Endothelial cell of umbilical vein (primary cell): ENCODE measurements around the gene MLNR. TPM values are rescaled to one million over a fixed set of nuclear protein-coding genes. Genes with fewer than 3 reads are reported as not detected.

ENCODE experiments used
- BruUV-seq: library from RNA; stranded (reverse); fragments of 400-500 nt; replicated peaks from 2 replicates; lab custom pipeline; 2021; lab: Mats Ljungman, UMichigan
- CTCF ChIA-PET: fragments of 300-600, 350-600 bp; sonication (Branson Sonifier 250); formaldehyde crosslinking; loops from one replicate; lab custom pipeline; 2021; ENCODE audit warnings: antibody characterized with exemption, inconsistent platforms; lab: Charles Lee
- POLR2A ChIA-PET: fragments of 300-600, 350-600 bp; sonication (Branson Sonifier 250); formaldehyde crosslinking; loops from one replicate; lab custom pipeline; 2021; ENCODE audit warnings: antibody characterized with exemption, inconsistent platforms; lab: Charles Lee
- DNase-seq: peaks from one replicate; pipeline ENCODE4 v3.0.0-alpha.2; 2011; ENCODE audit warnings: low read depth, low spot score
- FAIRE-seq: peaks from 2 replicates; lab custom pipeline; 2011; peaks lifted over from hg19 to GRCh38; lab: Jason Lieb, UNC
- H2AFZ ChIP-seq: 2 replicates; pipeline ENCODE4 v1.6.0; 2012; ENCODE audit warnings: low read depth, low read length, control low read depth, inconsistent platforms
- H3K27ac ChIP-seq: 2 replicates; pipeline ENCODE4 v1.5.1; 2011; ENCODE audit warnings: low read depth, mild to moderate bottlenecking, control low read depth, low read length, moderate library complexity; ENCODE audit not compliant: insufficient read depth
- H3K27me3 ChIP-seq, 2 experiments: 2 replicates each; pipeline versions ENCODE4 v1.6.0 to v1.6.1; 2011; ENCODE audit warnings: low read length in 2 of 2, mixed read lengths in 1 of 2; ENCODE audit not compliant: control insufficient read depth in 2 of 2, insufficient read depth in 2 of 2
- H3K36me3 ChIP-seq, 2 experiments: 2 replicates in 1 of 2; 3 replicates in 1 of 2; pipeline ENCODE4 v1.5.1; 2011; ENCODE audit warnings: low read length in 2 of 2, mild to moderate bottlenecking in 1 of 2, moderate library complexity in 1 of 2; ENCODE audit not compliant: control insufficient read depth in 2 of 2, insufficient read depth in 2 of 2; ENCODE audit errors: extremely low read depth in 1 of 2
- H3K4me1 ChIP-seq: 3 replicates; pipeline ENCODE4 v1.5.1; 2011; ENCODE audit warnings: mild to moderate bottlenecking, low read length; ENCODE audit not compliant: control insufficient read depth, insufficient read depth; ENCODE audit errors: extremely low read depth
- H3K4me2 ChIP-seq: 2 replicates; pipeline ENCODE4 v1.6.1; 2011; ENCODE audit warnings: low read length, control low read depth, mixed read lengths; ENCODE audit not compliant: insufficient read depth
- H3K4me3 ChIP-seq, 3 experiments: fragments of 200-600 bp in 1 of 3; sonication (generic), shearing (Covaris generic) in 1 of 3; replicated peaks in 1 of 3; 2 replicates each; pipeline ENCODE4 v1.5.1; 2011 to 2016; ENCODE audit warnings: control low read depth in 3 of 3, low read length in 3 of 3, mild to moderate bottlenecking in 2 of 3, inconsistent platforms in 1 of 3, low read depth in 1 of 3, moderate library complexity in 1 of 3; ENCODE audit not compliant: insufficient read depth in 1 of 3
- H3K79me2 ChIP-seq: 2 replicates; pipeline ENCODE4 v1.6.0; 2012; ENCODE audit warnings: low read length, inconsistent platforms; ENCODE audit not compliant: control insufficient read depth, insufficient read depth
- H3K9ac ChIP-seq: replicated peaks from 2 replicates; pipeline ENCODE3; 2011; ENCODE audit warnings: low read length, control low read depth; ENCODE audit not compliant: insufficient read depth; ENCODE audit errors: extremely low read depth
- H3K9me1 ChIP-seq: replicated peaks from 3 replicates; pipeline ENCODE4 v1.6.0; 2011; ENCODE audit warnings: mild to moderate bottlenecking, low read length; ENCODE audit not compliant: control insufficient read depth, insufficient read depth; ENCODE audit errors: extremely low read depth
- H3K9me3 ChIP-seq: replicated peaks from 2 replicates; pipeline ENCODE4 v1.5.1; 2012; ENCODE audit warnings: low read length, inconsistent platforms; ENCODE audit not compliant: control insufficient read depth, insufficient read depth
- H4K20me1 ChIP-seq: replicated peaks from 2 replicates; pipeline ENCODE3; 2011; ENCODE audit warnings: mild to moderate bottlenecking, low read length; ENCODE audit not compliant: control insufficient read depth, insufficient read depth; ENCODE audit errors: extremely low read depth
- EZH2 ChIP-seq: IDR thresholded peaks from 2 replicates; pipeline ENCODE4 v1.6.1; 2012; ENCODE audit warnings: borderline replicate concordance, low read depth, mild to moderate bottlenecking, moderate library complexity, low read length, inconsistent platforms; ENCODE audit not compliant: severe bottlenecking
- FOS ChIP-seq: IDR thresholded peaks from 2 replicates; pipeline ENCODE4 v1.6.1; 2011; ENCODE audit warnings: mild to moderate bottlenecking, low read length, moderate library complexity, borderline replicate concordance; ENCODE audit not compliant: insufficient read depth
- GATA2 ChIP-seq: IDR thresholded peaks from 2 replicates; pipeline ENCODE4 v1.7.0; 2011; ENCODE audit warnings: low read depth, mild to moderate bottlenecking, moderate library complexity, mixed read lengths, low read length; ENCODE audit not compliant: insufficient read length, insufficient read depth
- JUN ChIP-seq: IDR thresholded peaks from 2 replicates; pipeline ENCODE4 v1.6.1; 2011; ENCODE audit warnings: borderline replicate concordance, low read depth; ENCODE audit not compliant: insufficient read length, insufficient read depth
- MYC ChIP-seq: IDR thresholded peaks from one replicate; pipeline ENCODE4 v1.6.1; 2011; ENCODE audit warnings: mild to moderate bottlenecking, low read depth, low read length
- POLR2A ChIP-seq: IDR thresholded peaks from 2 replicates; pipeline ENCODE4 v1.6.1; 2012; ENCODE audit warnings: low read depth, mild to moderate bottlenecking, control low read depth, low read length
- POLR2AphosphoS5 ChIP-seq: IDR thresholded peaks from 2 replicates; pipeline ENCODE4 v1.6.1; 2012; ENCODE audit warnings: low read depth, mild to moderate bottlenecking, control low read depth, low read length, moderate library complexity; ENCODE audit not compliant: insufficient read depth
- dilution Hi-C: fragments of 300-500 bp; cut with MboI; formaldehyde crosslinking; loops from one replicate; pipeline ENCODE4 v1.15.0; 2019; ENCODE audit warnings: low sequenced_read_pairs; ENCODE audit not compliant: extremely low pct_ligation_motif_present
- intact Hi-C: fragments of 100-400 bp; cut with micrococcal nuclease; formaldehyde crosslinking; loops from one replicate; pipeline ENCODE4 v1.10.0; 2022
- polyA plus RNA-seq, 4 experiments: library from polyadenylated mRNA; depleted of rRNA in 3 of 4; stranded (reverse) in 3 of 4; unstranded in 1 of 4; fragments of >200 nt; gene quantifications; 2 replicates each; pipeline versions ENCODE4 v1.2.1 to v1.2.3, GENCODE V29; 2011 to 2012; ENCODE audit warnings: missing spikeins in 1 of 4
- total RNA-seq: library from RNA; stranded (reverse); gene quantifications from 2 replicates; pipeline ENCODE4 v1.2.3, GENCODE V29; 2021
- TF ChIP-seq, protein P1 (sequence below), 2 donors: IDR thresholded peaks; 1 replicate in 1 of 2; 2 replicates in 1 of 2; pipeline ENCODE4 v1.5.1; 2011; ENCODE audit warnings: low read length in 2 of 2, mild to moderate bottlenecking in 2 of 2, moderate library complexity in 2 of 2, control low read depth in 1 of 2, inconsistent platforms in 1 of 2, low read depth in 1 of 2; ENCODE audit not compliant: insufficient read depth in 1 of 2; ENCODE audit errors: extremely low read depth in 1 of 2
- TF ChIP-seq, protein P2 (sequence below): IDR thresholded peaks from 2 replicates; pipeline ENCODE4 v1.6.1; 2011; ENCODE audit not compliant: insufficient read depth, insufficient read length

The MLNR gene
- total and polyA plus RNA-seq, 2 donors (not counting 3 experiments of a cell fraction or from before 2014, with no cell fraction given) = not detected

DNA sequence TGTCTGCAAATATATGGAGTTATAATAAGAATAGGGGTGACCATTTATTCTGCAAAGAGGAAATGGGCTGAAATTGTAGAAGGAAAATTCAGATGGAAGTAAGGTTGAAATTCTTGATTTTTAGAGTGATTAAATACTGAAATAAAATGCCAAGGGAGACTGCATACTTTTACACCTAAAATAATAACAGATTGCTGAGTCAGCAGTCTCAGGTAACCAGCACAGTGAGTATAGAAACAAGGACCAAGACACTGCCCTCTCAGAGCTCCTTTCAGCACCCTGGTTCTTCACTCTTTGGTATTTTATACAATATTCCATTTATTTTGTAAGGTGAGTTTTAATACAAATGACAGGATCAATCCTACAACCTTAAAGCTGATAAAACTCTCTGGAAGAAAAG is 48.8 kb upstream of the MLNR start:
- Histone ChIP-seq H2AFZ (no peak overlapping the region), H3K4me3 (no peak overlapping the region), H3K27ac (no peak overlapping the region), H4K20me1 (peaks cover 2% of the 10 kb centered on the region), H3K9ac (no peak overlapping the region), H3K4me2 (no peak overlapping the region), H3K9me1 (no peaks in the 10 kb centered on the region), H3K9me3 (no peaks in the 10 kb centered on the region), H3K27me3 (no peaks in the 10 kb centered on the region), H3K36me3 (peaks cover 0 to 23% of the 10 kb centered on the region in 2 experiments), H3K79me2 (no peaks in the 10 kb centered on the region), H3K4me1 (no peaks in the 10 kb centered on the region)
- intact Hi-C loops = no loop called here
- no peak for FAIRE-seq
- TF ChIP-seq JUN (no peak), GATA2 (no peak), MYC (no peak), FOS (no peak), POLR2A (no peak), POLR2AphosphoS5 (no peak), EZH2 (no peak)
- TF ChIP-seq, protein P1, sequence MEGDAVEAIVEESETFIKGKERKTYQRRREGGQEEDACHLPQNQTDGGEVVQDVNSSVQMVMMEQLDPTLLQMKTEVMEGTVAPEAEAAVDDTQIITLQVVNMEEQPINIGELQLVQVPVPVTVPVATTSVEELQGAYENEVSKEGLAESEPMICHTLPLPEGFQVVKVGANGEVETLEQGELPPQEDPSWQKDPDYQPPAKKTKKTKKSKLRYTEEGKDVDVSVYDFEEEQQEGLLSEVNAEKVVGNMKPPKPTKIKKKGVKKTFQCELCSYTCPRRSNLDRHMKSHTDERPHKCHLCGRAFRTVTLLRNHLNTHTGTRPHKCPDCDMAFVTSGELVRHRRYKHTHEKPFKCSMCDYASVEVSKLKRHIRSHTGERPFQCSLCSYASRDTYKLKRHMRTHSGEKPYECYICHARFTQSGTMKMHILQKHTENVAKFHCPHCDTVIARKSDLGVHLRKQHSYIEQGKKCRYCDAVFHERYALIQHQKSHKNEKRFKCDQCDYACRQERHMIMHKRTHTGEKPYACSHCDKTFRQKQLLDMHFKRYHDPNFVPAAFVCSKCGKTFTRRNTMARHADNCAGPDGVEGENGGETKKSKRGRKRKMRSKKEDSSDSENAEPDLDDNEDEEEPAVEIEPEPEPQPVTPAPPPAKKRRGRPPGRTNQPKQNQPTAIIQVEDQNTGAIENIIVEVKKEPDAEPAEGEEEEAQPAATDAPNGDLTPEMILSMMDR (IDR thresholded peaks at IDR 0.05; ENCODE audit: extremely low read depth in 1 of 2, insufficient read depth in 1 of 2, low read depth in 1 of 2, low read length in 2 of 2) = no peak
- TF ChIP-seq, protein P2, sequence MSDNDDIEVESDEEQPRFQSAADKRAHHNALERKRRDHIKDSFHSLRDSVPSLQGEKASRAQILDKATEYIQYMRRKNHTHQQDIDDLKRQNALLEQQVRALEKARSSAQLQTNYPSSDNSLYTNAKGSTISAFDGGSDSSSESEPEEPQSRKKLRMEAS = no peak
- dilution Hi-C loops = no loop called here
- DNase-seq = no peak
- ChIA-PET POLR2A (no interaction called here), CTCF (interaction anchor here (1.4 kb wide), 1 partner anchor 11 kb away, joined by 3 read pairs; no protein-coding TSS in a partner anchor)
- BruUV-seq = no TSS peak
